Naive B cell (primary cell): ENCODE measurements around the gene GABRR3. TPM values are rescaled to one million over a fixed set of nuclear protein-coding genes. Genes with fewer than 3 reads are reported as not detected.

Experiments used
- ATAC-seq, 2 donors: fragments of 150-1000 bp; cut with Tn5 transposase; 2 replicates each; pipeline ENCODE4 v1.10.0; 2021; ENCODE audit warnings: low read depth in 2 of 2, mild to moderate bottlenecking in 2 of 2, moderate library complexity in 2 of 2
- DNase-seq: peaks from one replicate; pipeline ENCODE4 v3.0.0; 2022
- H3K27ac Mint-ChIP-seq, 6 donors: one replicate each; pipeline ENCODE4 v1.8.0; 2020 to 2022; ENCODE audit warnings: mild to moderate bottlenecking in 6 of 6, mixed read lengths in 6 of 6, moderate library complexity in 5 of 6, inconsistent platforms in 2 of 6
- H3K27me3 Mint-ChIP-seq, 3 donors: one replicate each; pipeline ENCODE4 v1.8.0; 2021 to 2022; ENCODE audit warnings: mixed read lengths in 3 of 3, mild to moderate bottlenecking in 1 of 3
- H3K36me3 Mint-ChIP-seq, 2 donors: one replicate each; pipeline ENCODE4 v1.8.0; 2020 to 2022; ENCODE audit warnings: mixed read lengths in 2 of 2, inconsistent platforms in 1 of 2, mild to moderate bottlenecking in 1 of 2
- H3K4me1 Mint-ChIP-seq, 3 donors: one replicate each; pipeline ENCODE4 v1.8.0; 2020 to 2022; ENCODE audit warnings: mixed read lengths in 3 of 3, inconsistent platforms in 1 of 3, mild to moderate bottlenecking in 1 of 3, moderate library complexity in 1 of 3
- H3K4me3 Mint-ChIP-seq, 8 donors: one replicate each; pipeline ENCODE4 v1.8.0; 2020 to 2022; ENCODE audit warnings: mild to moderate bottlenecking in 8 of 8, mixed read lengths in 8 of 8, moderate library complexity in 8 of 8, inconsistent platforms in 2 of 8
- H3K9me3 Mint-ChIP-seq, 7 donors: one replicate each; pipeline ENCODE4 v1.8.0; 2020 to 2022; ENCODE audit warnings: mixed read lengths in 7 of 7, mild to moderate bottlenecking in 5 of 7, inconsistent platforms in 2 of 7, moderate library complexity in 1 of 7
- polyA plus RNA-seq, 6 donors: library from polyadenylated mRNA; unstranded; fragments of 300-500 nt; fragmentation: Illumina TruSeq; gene quantifications; one replicate each; pipeline ENCODE4 v1.2.3, GENCODE V29; 2021; ENCODE audit warnings: low read depth in 6 of 6

Gene GABRR3
- polyA plus RNA-seq: not detected

DNA sequence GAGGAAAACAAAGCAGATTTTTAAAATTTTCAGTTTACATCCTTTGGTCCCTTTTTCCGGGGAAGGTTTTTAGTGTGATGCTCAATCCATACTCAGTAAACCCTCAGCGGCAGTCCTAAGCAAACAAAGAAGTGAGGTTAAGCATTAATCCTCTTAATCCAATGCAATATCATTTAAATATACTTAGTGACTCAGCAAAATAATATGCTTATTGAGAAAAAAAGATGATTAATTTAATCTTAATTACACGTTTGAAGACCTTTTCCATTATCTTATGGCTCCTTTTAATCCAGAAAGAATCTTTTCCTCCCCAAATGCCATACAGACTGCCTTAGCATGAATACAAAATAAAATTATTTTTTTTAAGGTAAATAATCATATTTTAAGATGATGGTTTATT lies at the start of gene GABRR3:
TSS of gene GABRR3 (minus strand) at position 108 of the 400 bp plus-strand sequence. CDS start 328 bp downstream, outside the sequence.
- Mint-ChIP-seq H3K9me3 (no peaks in the 10 kb centered on the region), H3K36me3 (no peaks in the 10 kb centered on the region), H3K4me3 (no peak within 1 kb of the TSS), H3K27ac (no peak within 1 kb of the TSS), H3K4me1 (peaks cover 0 to 7% (median 4%) of the 10 kb centered on the region in 3 donors), H3K27me3 (peaks cover 13 to 26% (median 15%) of the 10 kb centered on the region in 3 donors)
- ATAC-seq: no peak
- DNase-seq: no peak

- Mint-ChIP-seq H3K36me3 (no peaks in the 10 kb centered on the region), H3K4me3 (peak overlapping the region in 1 of 8 donors; percentile 61), H3K27ac (no peak overlapping the region), H3K4me1 (no peaks in the 10 kb centered on the region), H3K27me3 (peaks cover 0 to 5% (median 3%) of the 10 kb centered on the region in 3 donors), H3K9me3 (no peaks in the 10 kb centered on the region)
- ATAC-seq (no peak), DNase-seq (no peak)
Observed at GRCh38 chr3:98073486-98073885, 38.4 kb upstream of the GABRR3 start.

DNA sequence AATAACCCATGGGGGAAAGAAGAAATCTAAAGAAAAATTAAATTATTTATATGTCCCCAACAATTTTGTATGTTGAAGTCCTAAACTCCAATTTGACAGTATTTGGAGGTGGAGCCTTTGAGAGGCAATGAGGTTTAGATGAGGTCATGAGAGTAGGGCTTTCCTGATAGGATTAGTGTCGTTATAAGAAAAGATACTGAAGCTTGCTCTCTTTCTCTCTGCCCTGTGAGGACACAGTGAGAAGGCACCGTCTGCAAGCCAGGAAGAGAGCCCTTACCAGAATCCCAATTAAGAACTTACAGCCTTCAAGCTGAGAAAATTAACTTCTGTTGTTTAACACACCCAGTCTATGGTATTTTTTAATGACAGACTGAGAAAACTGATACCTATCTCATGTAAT lies 35.7 kb upstream of the GABRR3 start:
- Mint-ChIP-seq H3K4me3 (no peak overlapping the region), H3K4me1 (no peaks in the 10 kb centered on the region), H3K36me3 (no peaks in the 10 kb centered on the region)

DNA sequence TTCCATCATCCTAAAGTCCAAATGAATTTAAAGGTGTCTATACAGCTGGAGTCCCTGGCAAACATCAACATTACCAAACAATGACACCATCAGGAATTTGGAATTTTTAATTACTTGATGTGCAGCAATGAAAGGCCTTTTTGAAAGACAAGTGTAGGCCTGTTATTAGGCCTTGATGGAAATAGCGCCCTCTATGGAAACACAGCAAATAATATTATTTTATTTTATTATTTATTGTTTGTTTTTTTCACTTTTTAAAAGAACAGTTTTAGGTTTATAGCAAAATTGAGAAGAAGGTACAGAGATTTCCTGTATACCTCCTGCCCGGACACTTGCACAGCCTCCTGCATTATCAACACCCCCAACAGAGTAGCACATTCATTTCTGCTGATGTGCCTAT lies 33.7 kb upstream of the GABRR3 start:
- no peaks in the 10 kb centered on the region for H3K36me3 Mint-ChIP-seq
- H3K4me1 Mint-ChIP-seq: no peaks in the 10 kb centered on the region
- H3K4me3 Mint-ChIP-seq: no peak overlapping the region
- ATAC-seq: no peak
- no peak overlapping the region for H3K27ac Mint-ChIP-seq
- DNase-seq: no peak
- H3K9me3 Mint-ChIP-seq: no peaks in the 10 kb centered on the region
- peaks cover 0 to 11% (median 10%) of the 10 kb centered on the region in 3 donors for H3K27me3 Mint-ChIP-seq

More for the DNA sequence above, 35.7 kb upstream of the GABRR3 start:
- ATAC-seq: no peak
- no peaks in the 10 kb centered on the region for H3K9me3 Mint-ChIP-seq
- H3K27ac Mint-ChIP-seq: no peak overlapping the region
- peaks cover 0 to 11% (median 0%) of the 10 kb centered on the region in 3 donors for H3K27me3 Mint-ChIP-seq
- DNase-seq: no peak

GRCh38 chr3:98058244-98058960 lies 23.3 kb upstream of the GABRR3 start:
- Mint-ChIP-seq H3K4me3 (no peak overlapping the region), H3K27me3 (peaks cover 10 to 16% (median 12%) of the 10 kb centered on the region in 3 donors), H3K9me3 (peaks cover 0 to 2% (median 0%) of the 10 kb centered on the region in 7 donors), H3K36me3 (no peaks in the 10 kb centered on the region), H3K27ac (peak overlapping the region in 1 of 6 donors; percentile 46), H3K4me1 (no peaks in the 10 kb centered on the region)
- DNase-seq (no peak), ATAC-seq (no peak)

- DNase-seq (no peak), ATAC-seq (no peak)
- Mint-ChIP-seq H3K4me3 (no peak overlapping the region), H3K4me1 (no peaks in the 10 kb centered on the region), H3K27ac (no peak overlapping the region), H3K9me3 (peaks cover 0 to 2% (median 0%) of the 10 kb centered on the region in 7 donors), H3K36me3 (no peaks in the 10 kb centered on the region), H3K27me3 (peaks cover 10 to 16% (median 12%) of the 10 kb centered on the region in 3 donors)
Observed at GRCh38 chr3:98057631-98058030, 22.5 kb upstream of the GABRR3 start.

DNA sequence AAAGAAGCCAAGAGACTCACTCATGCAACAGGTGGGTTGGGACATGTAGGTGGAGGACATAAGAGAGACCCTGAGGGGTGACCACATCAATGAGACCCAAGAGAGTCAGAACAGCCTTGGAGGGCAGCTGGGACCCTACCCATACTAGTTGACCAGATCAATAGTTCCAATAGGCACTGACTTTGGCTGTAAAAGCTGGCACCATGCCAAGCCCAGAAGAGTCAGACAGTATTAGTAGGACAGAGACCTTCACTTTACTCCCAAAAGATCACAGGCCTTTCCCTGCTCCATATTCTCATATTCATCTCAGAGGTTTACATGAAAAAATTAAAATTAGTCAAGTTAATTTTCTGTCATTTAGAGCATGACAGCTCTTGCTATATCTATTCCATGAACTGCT lies 20.9 kb upstream of the GABRR3 start:
- H3K4me1 Mint-ChIP-seq: no peaks in the 10 kb centered on the region
- no peaks in the 10 kb centered on the region for H3K36me3 Mint-ChIP-seq
- peaks cover 0 to 2% (median 0%) of the 10 kb centered on the region in 7 donors for H3K9me3 Mint-ChIP-seq
- H3K27ac Mint-ChIP-seq: no peak overlapping the region
- peaks cover 12 to 16% (median 15%) of the 10 kb centered on the region in 3 donors for H3K27me3 Mint-ChIP-seq
- H3K4me3 Mint-ChIP-seq: no peak overlapping the region
- no peak for ATAC-seq
- DNase-seq: no peak

GRCh38 chr3:98049271-98049670 lies 14.2 kb upstream of the GABRR3 start:
- H3K9me3 Mint-ChIP-seq: no peaks in the 10 kb centered on the region
- H3K36me3 Mint-ChIP-seq: no peaks in the 10 kb centered on the region
- no peaks in the 10 kb centered on the region for H3K4me1 Mint-ChIP-seq
- H3K27me3 Mint-ChIP-seq: peaks cover 8 to 19% (median 16%) of the 10 kb centered on the region in 3 donors
- no peak overlapping the region for H3K27ac Mint-ChIP-seq
- H3K4me3 Mint-ChIP-seq: no peak overlapping the region
- ATAC-seq (no peak), DNase-seq (no peak)

- Mint-ChIP-seq H3K36me3 (no peaks in the 10 kb centered on the region), H3K27ac (no peak overlapping the region), H3K4me3 (no peak overlapping the region), H3K4me1 (no peaks in the 10 kb centered on the region), H3K9me3 (no peaks in the 10 kb centered on the region), H3K27me3 (peaks cover 15 to 20% (median 19%) of the 10 kb centered on the region in 3 donors)
- ATAC-seq (no peak), DNase-seq (no peak)
Observed at GRCh38 chr3:98048586-98048985, 13.5 kb upstream of the GABRR3 start.

- H3K27ac Mint-ChIP-seq: peak overlapping the region in 2 of 6 donors; percentile 34 to 88
- ATAC-seq: no peak
- no peak overlapping the region for H3K4me3 Mint-ChIP-seq
- peaks cover 0 to 7% (median 4%) of the 10 kb centered on the region in 3 donors for H3K4me1 Mint-ChIP-seq
- no peaks in the 10 kb centered on the region for H3K36me3 Mint-ChIP-seq
- no peak for DNase-seq
- H3K9me3 Mint-ChIP-seq: peaks cover 0 to 18% (median 10%) of the 10 kb centered on the region in 7 donors
- peaks cover 20 to 29% (median 20%) of the 10 kb centered on the region in 3 donors for H3K27me3 Mint-ChIP-seq
Observed at GRCh38 chr3:98041350-98041749, 6.2 kb upstream of the GABRR3 start.

DNA sequence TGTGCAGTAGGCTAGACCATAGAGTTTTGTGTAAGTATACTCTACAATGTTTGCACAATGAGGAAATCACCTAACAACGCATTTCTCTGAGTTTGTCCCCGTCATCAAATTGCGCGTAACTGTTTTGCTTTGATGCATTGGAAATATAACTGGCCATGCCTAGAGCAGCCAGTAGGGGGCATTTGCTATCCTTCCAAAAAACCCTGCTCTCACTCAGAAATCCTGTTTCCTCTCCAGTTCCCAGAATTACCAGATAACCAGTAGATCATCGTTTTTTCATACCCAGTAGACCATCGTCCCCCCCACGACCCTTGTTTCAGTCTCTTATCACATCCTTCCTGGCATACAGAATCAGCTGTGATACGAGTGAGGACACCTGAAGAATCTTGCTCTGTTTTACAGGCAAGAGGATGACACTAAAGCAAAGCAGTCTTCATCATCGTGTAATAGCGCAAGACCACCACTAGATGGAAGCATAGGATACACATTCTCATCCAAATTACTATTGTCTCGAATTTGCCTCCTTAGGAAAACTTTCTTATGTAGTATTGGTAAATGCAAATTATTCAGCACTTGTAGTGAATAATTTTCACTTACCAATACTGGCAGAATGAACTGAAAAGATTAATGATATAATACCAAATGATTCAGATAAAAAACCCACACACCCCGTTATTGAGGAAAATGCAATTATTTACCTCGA lies 4.4 kb upstream of the GABRR3 start:
- peaks cover 20 to 30% (median 20%) of the 10 kb centered on the region in 3 donors for H3K27me3 Mint-ChIP-seq
- ATAC-seq (peak; percentile 92), DNase-seq (peak; percentile 76)
- peak overlapping the region in 5 of 6 donors; percentile 1 to 55 (median 47) for H3K27ac Mint-ChIP-seq
- peaks cover 0 to 7% (median 4%) of the 10 kb centered on the region in 3 donors for H3K4me1 Mint-ChIP-seq
- peak overlapping the region; percentile 2 to 90 (median 80) for H3K4me3 Mint-ChIP-seq
- peaks cover 0 to 18% (median 10%) of the 10 kb centered on the region in 7 donors for H3K9me3 Mint-ChIP-seq
- no peaks in the 10 kb centered on the region for H3K36me3 Mint-ChIP-seq

- Mint-ChIP-seq H3K4me1 (peaks cover 0 to 7% (median 4%) of the 10 kb centered on the region in 3 donors), H3K36me3 (no peaks in the 10 kb centered on the region), H3K4me3 (no peak overlapping the region), H3K9me3 (peaks cover 0 to 18% (median 10%) of the 10 kb centered on the region in 7 donors), H3K27ac (peak overlapping the region in 4 of 6 donors; percentile 1 to 55 (median 30)), H3K27me3 (peaks cover 17 to 33% (median 19%) of the 10 kb centered on the region in 3 donors)
- ATAC-seq (no peak), DNase-seq (no peak)
Observed at GRCh38 chr3:98038876-98039275, 3.8 kb upstream of the GABRR3 start.

DNA sequence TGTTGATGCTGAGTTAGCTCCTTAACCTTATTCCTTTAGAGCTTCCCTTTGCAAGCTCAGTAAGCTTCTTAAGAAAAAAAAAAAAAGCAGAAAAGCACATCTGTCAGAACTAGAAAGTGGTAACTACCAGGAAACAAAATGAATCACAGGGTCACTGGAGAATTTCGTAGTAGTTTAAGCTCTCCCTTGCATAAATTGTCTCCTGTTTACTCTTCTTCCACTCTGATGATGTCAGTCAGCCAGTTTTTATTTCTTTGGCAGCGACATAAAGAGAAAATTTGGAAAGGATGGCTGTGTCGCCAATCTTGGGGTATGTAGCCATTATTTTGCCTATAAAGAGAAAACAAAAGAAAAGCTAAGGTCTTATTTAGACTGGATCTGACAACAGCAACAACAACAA lies 3.2 kb upstream of the GABRR3 start:
- ATAC-seq (no peak), DNase-seq (no peak)
- peaks cover 0 to 7% (median 4%) of the 10 kb centered on the region in 3 donors for H3K4me1 Mint-ChIP-seq
- H3K27me3 Mint-ChIP-seq: peaks cover 13 to 33% (median 20%) of the 10 kb centered on the region in 3 donors
- no peak overlapping the region for H3K27ac Mint-ChIP-seq
- H3K36me3 Mint-ChIP-seq: no peaks in the 10 kb centered on the region
- H3K9me3 Mint-ChIP-seq: peaks cover 0 to 17% (median 10%) of the 10 kb centered on the region in 7 donors
- H3K4me3 Mint-ChIP-seq: no peak overlapping the region
